ENCODE results near the gene MMADHC. TPM values are rescaled to one million over a fixed set of nuclear protein-coding genes. Genes with fewer than 3 reads are reported as not detected.

Gene MMADHC
- total and polyA plus RNA-seq, 9 of the 15 experiments (the other 6 are each of a cell fraction or from before 2014, with no cell fraction given) = 187 to 850 (median 271) TPM

DNA sequence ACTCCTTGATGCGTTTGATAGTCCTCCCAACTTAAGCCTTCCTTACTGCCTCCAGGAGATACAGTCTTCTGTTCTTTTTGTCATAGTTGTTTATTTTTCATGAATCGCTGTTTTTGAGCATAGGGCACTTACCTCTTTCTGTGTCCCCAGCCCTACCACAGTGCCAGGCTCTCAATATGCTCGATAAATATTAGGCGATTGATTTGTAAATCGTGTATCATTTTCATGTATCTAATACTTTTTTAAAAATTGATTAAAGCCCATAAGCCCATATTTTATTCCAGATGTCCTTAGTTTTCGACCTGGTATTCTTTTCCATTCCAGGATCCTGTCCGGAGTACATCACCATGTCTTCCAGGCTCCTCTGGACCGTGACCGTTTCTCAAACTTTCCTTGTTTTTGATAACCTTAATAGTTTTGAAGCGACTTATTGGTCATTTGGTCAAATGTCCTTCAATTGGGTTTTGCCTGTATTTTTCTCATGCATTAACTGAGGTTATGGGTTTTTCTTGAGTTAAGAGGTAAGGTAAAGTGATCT is 444 bp upstream of the MMADHC start (continued):
- 0 out of 2 replicates have a peak, but pooled peaks have one; percentile 35 for TF ChIP-seq THRAP3 (IDR thresholded peaks at IDR 0.05; ENCODE audit: borderline replicate concordance)
- TF ChIP-seq, protein P1, sequence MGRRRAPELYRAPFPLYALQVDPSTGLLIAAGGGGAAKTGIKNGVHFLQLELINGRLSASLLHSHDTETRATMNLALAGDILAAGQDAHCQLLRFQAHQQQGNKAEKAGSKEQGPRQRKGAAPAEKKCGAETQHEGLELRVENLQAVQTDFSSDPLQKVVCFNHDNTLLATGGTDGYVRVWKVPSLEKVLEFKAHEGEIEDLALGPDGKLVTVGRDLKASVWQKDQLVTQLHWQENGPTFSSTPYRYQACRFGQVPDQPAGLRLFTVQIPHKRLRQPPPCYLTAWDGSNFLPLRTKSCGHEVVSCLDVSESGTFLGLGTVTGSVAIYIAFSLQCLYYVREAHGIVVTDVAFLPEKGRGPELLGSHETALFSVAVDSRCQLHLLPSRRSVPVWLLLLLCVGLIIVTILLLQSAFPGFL (CRISPR knock-in tag; IDR thresholded peaks at IDR 0.05) = no peak
- no peak for TF ChIP-seq BRCA1 (IDR thresholded peaks at IDR 0.05)
- no peak for TF ChIP-seq BRCA1 (CRISPR knock-in tag; IDR thresholded peaks at IDR 0.05)
- TF ChIP-seq MCM7 (IDR thresholded peaks at IDR 0.05) = no peak
- TF ChIP-seq GABPB2 (CRISPR knock-in tag; conservative IDR thresholded peaks at IDR 0.05) = no peak
- no peak for TF ChIP-seq RBM34 (IDR thresholded peaks at IDR 0.05; ENCODE audit: borderline replicate concordance, insufficient read depth, low read length)
- no peak for TF ChIP-seq ZNF3 (CRISPR knock-in tag; IDR thresholded peaks at IDR 0.05)
- TF ChIP-seq RBM14 (IDR thresholded peaks at IDR 0.05; ENCODE audit: borderline replicate concordance, insufficient read depth, low read depth, low read length) = no peak
- TF ChIP-seq ZEB2 (IDR thresholded peaks at IDR 0.05) = no peak
- TF ChIP-seq ZNF589 (CRISPR knock-in tag; IDR thresholded peaks at IDR 0.05; ENCODE audit: low read depth) = 0 out of 2 replicates have a peak, but pooled peaks have one; percentile 9
- TF ChIP-seq ZNF592 (IDR thresholded peaks at IDR 0.05) = 0 out of 2 replicates have a peak, but pooled peaks have one; percentile 35
- TF ChIP-seq ZNF511 (CRISPR knock-in tag; IDR thresholded peaks at IDR 0.05) = no peak
- TF ChIP-seq ATF1 (CRISPR knock-in tag; IDR thresholded peaks at IDR 0.05) = no peak
- peak; percentile 50; the same call in 1 of the 2 replicates for TF ChIP-seq ATF1 (tag; IDR thresholded peaks at IDR 0.05)
- no peak for TF ChIP-seq CLOCK (CRISPR knock-in tag; IDR thresholded peaks at IDR 0.05; ENCODE audit: borderline replicate concordance)
- TF ChIP-seq MAFK (IDR thresholded peaks at IDR 0.05; ENCODE audit: low read length) = no peak
- peak; percentile 22; the same call in 1 of the 2 replicates for TF ChIP-seq FOSL1 (tag; conservative IDR thresholded peaks at IDR 0.05)
- TF ChIP-seq, protein P2, sequence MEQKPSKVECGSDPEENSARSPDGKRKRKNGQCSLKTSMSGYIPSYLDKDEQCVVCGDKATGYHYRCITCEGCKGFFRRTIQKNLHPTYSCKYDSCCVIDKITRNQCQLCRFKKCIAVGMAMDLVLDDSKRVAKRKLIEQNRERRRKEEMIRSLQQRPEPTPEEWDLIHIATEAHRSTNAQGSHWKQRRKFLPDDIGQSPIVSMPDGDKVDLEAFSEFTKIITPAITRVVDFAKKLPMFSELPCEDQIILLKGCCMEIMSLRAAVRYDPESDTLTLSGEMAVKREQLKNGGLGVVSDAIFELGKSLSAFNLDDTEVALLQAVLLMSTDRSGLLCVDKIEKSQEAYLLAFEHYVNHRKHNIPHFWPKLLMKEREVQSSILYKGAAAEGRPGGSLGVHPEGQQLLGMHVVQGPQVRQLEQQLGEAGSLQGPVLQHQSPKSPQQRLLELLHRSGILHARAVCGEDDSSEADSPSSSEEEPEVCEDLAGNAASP (IDR thresholded peaks at IDR 0.05) = no peak
- TF ChIP-seq GATAD2B (IDR thresholded peaks at IDR 0.05; ENCODE audit: borderline replicate concordance) = peak; percentile 51; the same call in 1 of the 2 replicates

All from K562 (cell line).